Measurements from ENCODE around the gene TFAP2E.

Gene TFAP2E

GRCh38 chr1:35595684-35596083 lies 22.6 kb downstream of the TFAP2E start:
- DNase-seq (ENCODE audit: low read depth), result no peak

GRCh38 chr1:35597870-35598269 lies 24.8 kb downstream of the TFAP2E start:
- DNase-seq (ENCODE audit: low read depth), result no peak

GRCh38 chr1:35598895-35599294 lies 25.8 kb downstream of the TFAP2E start:
- DNase-seq (ENCODE audit: low read depth), result no peak

- DNase-seq (ENCODE audit: low read depth), result no peak
Measured at GRCh38 chr1:35599411-35599810, 26.3 kb downstream of the TFAP2E start.

GRCh38 chr1:35600593-35600992 lies 27.5 kb downstream of the TFAP2E start:
- DNase-seq (ENCODE audit: low read depth), result no peak

- DNase-seq (ENCODE audit: low read depth), result no peak
Measured at GRCh38 chr1:35603468-35603867, 30.4 kb downstream of the TFAP2E start.

- DNase-seq (ENCODE audit: low read depth), result no peak
Measured at GRCh38 chr1:35603941-35604340, 30.8 kb downstream of the TFAP2E start.

GRCh38 chr1:35605071-35605866 lies 32.2 kb downstream of the TFAP2E start:
- DNase-seq (ENCODE audit: low read depth), result no peak

- no peak for DNase-seq (ENCODE audit: low read depth)
Measured at GRCh38 chr1:35605867-35606182, 32.7 kb downstream of the TFAP2E start.

- no peak for DNase-seq (ENCODE audit: low read depth)
Measured at GRCh38 chr1:35611655-35612054, 38.5 kb downstream of the TFAP2E start.

- DNase-seq (ENCODE audit: low read depth), result no peak
Measured at GRCh38 chr1:35615440-35615839, 42.3 kb downstream of the TFAP2E start.

GRCh38 chr1:35619237-35620121 lies 46.4 kb downstream of the TFAP2E start:
- no peak for DNase-seq (ENCODE audit: low read depth)

- no peak for DNase-seq (ENCODE audit: low read depth)
Measured at GRCh38 chr1:35622510-35623178, 49.5 kb downstream of the TFAP2E start.

- no peak for DNase-seq (ENCODE audit: low read depth)
Measured at GRCh38 chr1:35623832-35624231, 50.7 kb downstream of the TFAP2E start.

- DNase-seq (ENCODE audit: low read depth), result no peak
Measured at GRCh38 chr1:35629051-35629450, 55.9 kb downstream of the TFAP2E start.

- no peak for DNase-seq (ENCODE audit: low read depth)
Measured at GRCh38 chr1:35631396-35631795, 58.3 kb downstream of the TFAP2E start.

- no peak for DNase-seq (ENCODE audit: low read depth)
Measured at GRCh38 chr1:35633547-35633946, 60.4 kb downstream of the TFAP2E start.

GRCh38 chr1:35637401-35637809 lies 64.3 kb downstream of the TFAP2E start:
- no peak for DNase-seq (ENCODE audit: low read depth)

- DNase-seq (ENCODE audit: low read depth), result no peak
Measured at GRCh38 chr1:35640380-35641232, 67.5 kb downstream of the TFAP2E start.

GRCh38 chr1:35641233-35641866 lies 68.2 kb downstream of the TFAP2E start, which contains the start of gene PSMB2:
Gene PSMB2 (minus strand): TSS chr1:35641526. CDS start chr1:35641432, 94 bp downstream.
- peak; percentile 92 for DNase-seq (ENCODE audit: low read depth)

GRCh38 chr1:35642471-35642955 lies 69.4 kb downstream of the TFAP2E start:
- DNase-seq (ENCODE audit: low read depth), result no peak

All from stimulated activated CD8-positive, alpha-beta memory T cell treated with anti-CD3 and anti-CD28 coated beads, Interleukin-7, amount 100 ng/mL, for 24 hours (primary cell).